HG03025 (cell line): ENCODE results near the gene ARID1B.

Experiments used
- ATAC-seq: cut with Tn5 transposase; IDR thresholded peaks from one replicate; pipeline ENCODE4 v1.9.1; 2021; ENCODE audit warnings: mild to moderate bottlenecking, moderate library complexity; ENCODE audit not compliant: unreplicated experiment, low FRiP score

ARID1B gene

DNA sequence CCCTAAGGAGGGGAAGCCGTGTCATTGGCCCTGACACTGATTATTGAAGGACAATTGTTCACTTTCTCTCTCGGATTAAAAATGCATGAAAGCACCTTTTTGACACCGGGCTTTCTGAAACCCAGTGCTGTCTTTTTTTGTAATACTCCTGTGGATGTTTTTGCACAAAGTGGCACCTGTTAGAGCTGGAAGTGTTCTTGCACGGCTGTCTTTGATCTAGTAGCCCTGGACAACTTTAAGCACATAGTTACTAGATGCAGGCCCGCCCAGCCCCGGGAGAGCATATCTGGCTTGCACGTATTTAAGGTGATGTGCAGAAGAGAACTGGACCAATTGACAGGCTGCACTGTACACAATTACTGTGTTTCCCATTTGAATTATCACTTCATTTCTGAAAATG lies 72.6 kb downstream of the ARID1B start:
- no peak for ATAC-seq

DNA sequence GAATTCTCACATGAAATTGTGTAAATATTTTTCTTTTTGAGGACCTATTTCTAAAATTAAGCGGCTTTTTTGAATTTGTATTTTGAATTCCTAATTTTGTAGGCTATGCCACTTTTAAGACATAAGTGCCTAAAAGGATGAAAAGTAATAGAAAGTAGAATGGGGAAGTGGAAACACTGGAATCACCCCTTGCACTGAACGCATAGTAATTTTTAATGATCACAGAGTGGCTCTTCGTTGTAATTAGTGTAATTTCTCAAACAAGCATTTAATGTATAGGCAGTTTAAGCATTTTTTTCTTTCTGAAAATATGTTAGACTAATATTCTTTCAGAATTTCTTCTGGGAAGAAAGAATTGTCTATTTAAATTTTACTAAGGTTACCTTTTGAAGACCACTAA lies 73.2 kb downstream of the ARID1B start:
- ATAC-seq = no peak

DNA sequence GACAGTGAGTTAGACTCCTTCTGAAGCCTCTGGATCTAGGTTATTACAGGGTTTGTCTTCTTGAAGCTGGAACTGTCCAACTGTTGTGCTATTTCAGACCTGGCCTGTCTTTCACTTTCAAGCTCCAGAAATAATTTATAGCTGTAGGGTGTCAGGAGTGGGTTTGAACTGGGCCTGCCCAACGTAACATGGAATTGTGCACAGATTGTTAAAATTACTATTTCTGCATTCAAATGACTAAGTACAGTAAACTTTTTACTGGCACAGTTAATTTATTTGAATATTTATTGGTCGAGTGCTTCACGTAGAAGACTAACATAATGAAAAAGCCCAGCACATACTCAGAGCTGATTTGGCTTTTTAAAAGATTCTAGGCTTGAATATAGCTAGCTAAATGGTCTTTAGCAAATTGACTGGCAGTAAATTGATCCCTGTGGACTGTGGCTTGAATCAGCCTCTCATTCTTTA lies 74.3 kb downstream of the ARID1B start:
- no peak for ATAC-seq

DNA sequence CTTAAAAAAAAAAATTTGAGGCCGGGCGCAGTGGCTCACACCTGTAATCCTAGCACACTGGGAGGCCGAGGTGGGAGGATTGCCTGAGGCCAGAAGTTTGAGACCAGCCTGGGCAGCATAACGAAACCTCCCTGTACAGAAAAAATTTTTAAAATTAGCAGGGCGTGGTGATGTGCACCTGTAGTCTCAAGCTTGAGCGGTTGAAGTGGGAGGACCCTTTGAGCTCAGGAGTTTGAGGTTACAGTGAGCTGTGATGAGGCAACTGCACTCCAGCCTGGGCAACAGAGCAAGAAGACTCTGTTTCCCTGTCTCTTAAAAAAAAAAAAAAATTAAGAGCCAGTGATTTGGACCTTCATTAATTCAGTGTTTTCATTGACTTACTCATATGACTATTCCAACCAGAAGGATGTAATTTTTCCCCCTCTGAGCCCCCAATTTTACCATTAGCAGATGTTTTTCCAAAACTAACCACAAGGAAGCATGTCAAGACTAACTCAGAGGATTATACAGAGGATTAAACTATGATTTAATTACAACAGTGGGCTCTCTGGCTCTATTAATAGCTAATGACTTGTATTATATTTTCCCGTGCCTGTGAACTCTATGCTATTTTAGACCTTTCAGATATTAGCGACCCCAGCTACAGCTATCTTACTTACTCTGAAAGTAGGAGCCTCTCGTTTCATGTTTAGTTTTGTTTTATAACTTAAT lies 75.1 kb downstream of the ARID1B start:
- ATAC-seq = peak; percentile 67

DNA sequence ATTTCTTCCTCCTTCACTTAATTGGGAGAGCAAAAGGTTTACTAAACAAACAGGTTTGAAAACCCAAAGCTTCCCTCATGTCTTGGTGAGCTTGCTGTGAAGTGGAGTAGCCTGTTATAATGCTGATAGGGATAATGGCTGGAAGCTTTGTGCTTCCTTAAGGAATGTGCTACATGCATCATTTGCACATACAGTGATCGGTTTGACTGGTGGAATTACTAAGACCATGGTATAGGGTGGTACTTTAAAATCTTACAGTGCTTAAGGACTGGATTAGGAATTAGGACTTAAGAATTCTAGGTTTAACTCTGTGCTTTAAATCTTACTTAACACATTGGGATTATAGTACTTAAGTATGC lies 75.7 kb downstream of the ARID1B start:
- ATAC-seq = no peak

DNA sequence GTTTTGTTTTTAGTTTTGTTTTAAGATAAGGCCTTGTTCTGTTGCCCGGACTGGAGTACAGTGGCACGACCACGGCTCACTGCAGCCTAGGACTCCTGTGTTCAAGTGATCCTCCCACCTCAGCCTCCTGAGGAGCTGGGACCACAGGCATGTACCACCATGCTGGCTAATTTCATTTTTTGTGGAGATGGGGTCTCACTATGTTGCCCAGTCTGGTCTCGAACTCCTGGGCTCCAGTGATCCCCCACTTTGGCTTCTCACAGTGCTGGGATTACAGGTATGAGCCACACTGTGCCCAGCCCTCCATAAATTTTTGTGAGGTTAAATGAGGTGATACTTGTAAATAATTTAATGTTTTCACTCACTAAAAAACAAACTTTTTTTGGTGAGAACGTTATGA lies 76.6 kb downstream of the ARID1B start:
- no peak for ATAC-seq

DNA sequence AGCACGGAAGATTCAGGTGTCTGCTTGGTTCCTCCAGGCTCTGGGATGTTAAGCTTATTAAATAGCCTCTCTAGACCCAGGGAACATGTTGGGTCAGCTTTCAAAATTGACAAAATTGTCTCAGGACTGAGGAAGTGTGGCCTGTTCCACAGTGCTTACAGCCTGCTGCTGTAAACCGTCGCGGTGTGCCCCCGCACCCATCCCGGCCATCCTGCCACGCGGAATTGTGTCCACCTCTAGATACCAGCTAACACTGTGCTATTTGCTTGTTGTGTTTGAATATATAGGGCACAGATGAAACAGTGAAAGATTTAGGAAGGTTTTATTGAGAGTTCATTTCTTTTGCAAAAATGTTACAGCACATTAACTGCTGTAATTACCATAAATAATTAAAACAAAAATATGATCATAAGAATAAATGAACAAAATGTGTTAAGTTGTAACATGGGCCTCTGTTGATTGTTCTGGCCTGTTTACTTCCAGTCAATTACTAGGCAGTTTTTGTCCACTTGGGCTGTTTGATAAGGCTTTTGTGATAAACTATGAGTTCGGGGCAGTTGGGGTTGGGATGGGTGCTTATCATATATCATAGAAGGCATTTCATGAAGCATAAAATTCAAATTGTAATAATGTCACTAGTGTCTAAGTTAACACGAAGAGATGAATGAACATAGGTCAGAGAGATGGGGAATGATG lies 77.4 kb downstream of the ARID1B start:
- no peak for ATAC-seq

DNA sequence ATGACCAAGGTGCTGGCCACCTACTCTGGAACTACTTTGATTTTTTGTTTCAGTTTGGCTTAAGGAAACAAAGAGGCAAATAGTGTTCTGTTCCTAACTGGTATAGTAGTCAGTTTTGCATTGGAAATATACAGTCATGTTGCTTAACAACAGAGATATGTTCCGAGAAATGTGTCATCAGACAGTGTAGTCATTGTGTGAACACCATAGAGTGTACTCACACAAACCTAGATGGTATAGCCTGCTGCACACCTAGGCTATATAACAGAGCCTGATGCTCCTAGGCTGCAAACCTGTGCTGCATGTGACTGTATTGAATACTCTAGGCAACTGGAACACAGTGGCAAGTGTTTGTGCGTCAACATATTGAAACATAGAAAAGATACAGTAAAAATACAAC lies 80.4 kb downstream of the ARID1B start:
- no peak for ATAC-seq

DNA sequence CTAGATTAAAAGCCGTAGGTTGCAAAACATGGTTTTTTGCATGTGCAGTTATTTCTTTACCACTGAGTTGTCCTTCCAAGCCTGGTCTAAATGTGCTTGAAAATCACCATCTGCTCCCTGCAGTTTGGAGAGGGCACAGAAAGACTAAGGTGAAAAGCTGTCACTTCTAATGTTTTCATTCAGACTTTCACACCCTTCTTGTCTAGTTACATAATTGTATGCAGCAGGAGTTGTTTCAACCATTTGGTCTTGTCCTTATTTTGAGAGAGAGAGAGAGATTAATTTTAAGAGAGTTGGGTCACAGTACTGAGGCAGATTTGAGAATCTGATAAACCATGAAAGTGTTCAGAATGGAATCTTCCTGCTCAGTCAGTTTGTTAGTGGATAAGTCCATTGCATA lies 82.5 kb downstream of the ARID1B start:
- no peak for ATAC-seq

DNA sequence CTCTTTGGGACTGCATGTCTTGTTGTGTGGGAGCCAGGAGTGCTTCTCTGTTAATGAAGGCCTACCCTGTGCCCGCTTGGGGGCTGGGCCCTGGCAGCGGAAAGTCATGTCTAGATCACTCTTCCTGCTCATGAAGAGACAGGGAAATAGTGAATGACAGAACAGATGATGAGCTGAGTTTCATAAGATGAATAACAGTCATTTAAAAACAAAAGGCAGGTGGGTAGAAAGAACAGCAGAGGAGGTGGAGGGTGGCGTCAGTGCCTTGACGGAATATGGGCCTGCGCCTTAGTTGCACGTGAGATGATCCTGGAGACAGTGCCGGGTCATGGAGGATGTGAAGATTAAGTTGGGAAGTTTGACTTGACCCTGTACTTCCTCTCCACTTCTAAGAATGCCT lies 85.5 kb downstream of the ARID1B start:
- no peak for ATAC-seq

DNA sequence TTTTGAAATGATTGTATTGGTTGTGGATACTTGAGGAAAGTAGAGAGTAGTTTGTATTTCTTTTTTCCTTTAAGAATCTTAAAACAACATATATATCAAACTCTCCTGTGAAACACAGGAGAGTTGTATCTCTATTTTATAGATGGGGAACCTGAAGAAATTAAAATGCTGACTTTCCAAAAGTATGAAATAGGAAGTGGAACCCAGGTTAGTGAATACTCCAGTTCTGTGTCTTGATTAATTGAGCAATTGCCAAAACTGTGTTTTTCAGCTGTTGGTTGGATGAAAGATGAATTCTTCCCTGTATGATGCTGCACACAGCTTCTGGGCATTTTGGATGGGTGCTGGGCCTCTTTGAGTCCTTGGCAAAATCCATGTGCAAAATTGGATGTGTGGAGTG lies 86.3 kb downstream of the ARID1B start:
- no peak for ATAC-seq

DNA sequence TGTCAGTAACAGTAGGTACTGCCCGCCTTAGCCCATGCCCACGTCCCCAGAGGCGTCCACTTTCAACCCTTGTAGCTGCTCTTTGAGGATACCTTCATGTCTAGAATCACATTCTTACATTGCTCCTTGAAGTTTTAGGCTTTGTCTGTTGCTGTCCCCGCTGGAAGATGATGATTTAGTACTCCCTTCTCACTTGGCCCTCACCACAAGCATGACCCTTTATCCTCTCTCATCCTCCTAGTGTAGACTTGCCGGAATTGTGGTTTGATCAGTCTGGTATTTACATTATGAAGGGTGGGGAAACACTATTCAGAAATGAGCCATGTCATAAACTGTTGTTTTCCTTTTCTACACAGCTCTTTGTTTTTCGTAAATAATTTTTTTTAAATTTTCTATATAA lies 87.4 kb downstream of the ARID1B start:
- no peak for ATAC-seq

DNA sequence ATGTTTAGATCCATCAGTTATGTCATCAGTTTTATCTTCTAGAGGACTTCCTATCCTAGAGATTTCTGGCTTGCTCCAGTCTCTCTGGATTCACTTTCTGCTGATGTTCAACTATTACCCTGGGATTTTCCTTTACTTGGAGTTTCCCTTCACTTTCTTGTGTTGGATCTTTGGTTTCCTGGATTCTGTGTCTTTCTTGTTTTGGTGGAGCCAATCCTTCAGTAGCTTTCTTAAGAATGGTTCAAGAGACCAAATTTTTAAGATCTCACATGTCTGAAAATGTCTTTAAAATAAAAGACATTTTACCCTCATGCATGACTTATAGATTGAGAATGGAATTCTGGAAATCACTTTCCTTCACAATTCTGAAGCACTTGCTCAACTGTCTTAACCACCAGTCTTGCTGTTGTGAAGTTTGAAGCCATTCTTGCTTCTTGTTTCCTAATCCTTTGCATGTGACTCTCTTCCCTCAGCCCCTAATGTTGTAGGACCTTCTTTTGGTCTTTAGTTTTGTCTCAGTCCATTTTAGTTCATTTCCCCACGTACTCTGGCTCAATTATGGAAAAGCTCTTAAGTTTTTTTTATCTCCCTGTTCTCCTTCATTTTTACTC lies 87.9 kb downstream of the ARID1B start:
- ATAC-seq = no peak

DNA sequence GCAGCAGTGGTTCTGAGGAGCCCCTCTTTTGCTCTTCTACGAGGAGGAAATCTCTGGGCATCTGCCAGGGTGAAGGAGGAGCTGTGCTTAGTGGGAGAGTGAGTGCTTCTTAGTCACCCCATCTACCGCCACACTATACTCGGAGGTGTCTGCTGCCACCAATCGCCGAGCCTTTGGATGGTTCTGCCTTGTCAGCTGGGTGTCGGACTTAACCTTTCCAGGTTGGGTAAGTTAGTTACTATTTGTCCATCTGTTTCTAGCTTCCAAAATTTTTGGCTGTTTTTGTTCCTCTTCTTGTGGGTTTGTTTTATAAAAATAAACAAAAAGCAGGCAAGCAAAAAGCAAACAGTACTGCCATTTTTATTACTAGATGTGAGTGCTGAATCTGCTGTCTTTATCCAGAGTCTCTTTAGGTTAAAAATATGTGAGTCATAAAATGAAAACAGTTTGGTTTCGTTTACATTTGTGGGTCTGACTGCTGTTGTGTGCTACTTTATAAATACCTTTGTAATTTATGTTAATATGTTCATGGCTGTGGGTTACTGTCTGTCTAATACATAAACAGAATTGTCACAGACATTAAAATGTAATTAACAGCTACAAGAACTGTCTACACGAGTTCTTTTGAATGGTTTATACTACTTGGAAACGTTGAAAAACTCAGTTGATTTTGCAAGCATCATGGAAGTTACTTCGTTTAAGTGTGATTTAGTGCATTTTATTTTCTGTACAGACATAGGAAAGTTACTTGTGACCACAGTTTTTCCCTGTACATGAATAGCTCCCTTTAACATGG lies 89.2 kb downstream of the ARID1B start:
- no peak for ATAC-seq

DNA sequence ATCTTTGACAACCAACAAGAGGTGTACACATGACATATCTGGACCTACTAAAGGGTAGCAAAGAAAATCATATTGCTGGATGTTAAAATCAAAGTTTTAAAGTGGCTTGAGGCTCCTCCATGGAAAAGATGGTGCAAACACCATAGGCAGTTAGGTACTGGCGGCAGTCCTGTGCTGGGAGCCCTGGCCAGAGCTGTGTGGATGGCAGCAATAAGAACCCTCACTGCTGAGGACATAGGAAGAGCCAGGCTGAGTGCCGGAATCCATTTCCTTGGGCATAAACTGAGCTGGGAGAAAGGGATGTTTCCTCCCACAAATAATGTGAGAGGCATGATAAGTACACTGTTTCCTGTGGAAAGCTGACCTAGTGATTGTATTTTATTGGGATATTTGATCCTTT lies 89.9 kb downstream of the ARID1B start:
- ATAC-seq = no peak

DNA sequence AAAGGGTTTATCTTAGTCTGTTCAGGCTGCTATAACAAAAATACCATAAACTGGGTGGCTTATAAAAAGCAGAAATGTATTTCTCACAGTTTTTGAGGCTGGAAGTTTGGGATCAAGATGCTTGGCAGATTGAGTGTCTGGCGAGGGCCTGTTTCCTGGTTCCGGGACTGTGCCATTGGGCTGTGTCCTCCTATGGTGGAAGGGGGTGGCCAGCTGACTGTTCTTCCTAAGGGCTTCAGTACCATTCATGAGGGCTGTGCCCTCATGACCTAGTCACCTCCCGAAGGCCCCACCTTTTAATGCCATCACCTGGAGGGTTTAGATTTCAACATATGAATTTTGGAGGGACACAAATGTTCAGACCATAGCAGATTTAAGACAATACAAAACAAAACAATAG lies 91.2 kb downstream of the ARID1B start:
- no peak for ATAC-seq

DNA sequence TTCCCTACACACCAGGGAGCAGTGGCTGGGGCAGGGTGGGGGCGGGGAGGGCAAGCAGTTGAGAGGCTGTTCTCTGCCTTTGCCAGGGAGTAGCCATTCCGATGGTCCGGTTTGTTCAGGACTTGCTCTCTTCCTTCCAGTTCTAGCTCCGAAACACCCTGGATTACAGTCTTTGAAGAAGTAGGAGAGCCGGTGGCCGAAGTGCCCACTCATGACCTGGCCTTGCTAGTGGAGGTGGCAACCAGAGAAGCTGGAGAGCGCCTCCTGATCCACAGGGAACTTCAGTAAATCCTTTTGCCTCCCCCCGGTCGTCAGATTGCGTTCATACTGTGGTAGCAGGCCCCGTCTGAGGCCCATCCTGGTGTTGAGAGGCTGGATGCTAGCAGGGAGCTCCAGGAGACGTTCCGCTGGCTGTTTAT lies 92.8 kb downstream of the ARID1B start:
- ATAC-seq = no peak

DNA sequence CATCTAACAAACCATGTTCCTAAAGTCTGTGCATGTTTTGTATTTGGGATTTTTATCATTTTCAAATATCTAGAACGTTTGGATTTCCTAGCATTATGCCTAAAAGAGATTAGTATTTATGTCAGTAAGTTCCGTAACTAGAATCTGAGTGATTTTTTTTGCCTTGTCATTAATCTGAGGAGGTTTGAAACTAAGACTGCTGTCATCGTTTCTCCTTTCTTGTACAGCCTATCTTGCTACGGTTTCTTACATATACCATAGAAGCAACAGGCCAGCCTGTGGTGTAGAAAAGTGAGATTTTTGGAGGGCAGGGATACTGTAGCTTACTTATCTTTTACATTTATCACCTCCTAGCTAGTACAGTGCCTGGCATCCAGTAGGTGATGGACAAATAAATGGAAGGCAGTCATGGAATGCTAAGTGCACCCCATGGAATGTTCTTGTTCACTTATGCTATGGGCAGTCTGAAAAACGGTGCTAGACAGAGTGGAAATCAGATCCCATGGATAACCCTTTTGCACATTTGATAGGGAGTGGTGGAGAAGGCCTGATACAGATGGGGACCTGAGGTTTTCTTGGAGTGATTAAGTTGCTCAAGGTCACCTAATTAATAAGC lies 93.9 kb downstream of the ARID1B start:
- ATAC-seq = no peak

DNA sequence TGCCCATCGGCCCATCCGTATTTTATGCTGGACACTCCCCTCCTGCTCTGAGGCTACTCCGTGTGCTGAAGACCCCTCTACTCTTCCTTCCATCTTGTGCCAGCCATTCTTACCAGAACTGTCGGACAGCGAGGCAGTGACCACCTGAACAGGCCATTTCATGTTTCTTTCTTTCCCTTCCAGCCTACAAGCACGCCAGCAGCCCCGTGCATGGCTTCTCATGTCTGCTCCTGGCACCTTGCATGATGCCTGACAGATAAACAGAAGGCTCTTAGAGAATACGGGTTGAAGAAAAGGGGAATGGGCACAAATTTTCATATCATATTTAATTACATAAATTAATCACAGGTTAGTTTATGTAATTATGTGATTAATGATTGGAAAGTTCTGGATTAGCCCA lies 95.7 kb downstream of the ARID1B start:
- no peak for ATAC-seq

DNA sequence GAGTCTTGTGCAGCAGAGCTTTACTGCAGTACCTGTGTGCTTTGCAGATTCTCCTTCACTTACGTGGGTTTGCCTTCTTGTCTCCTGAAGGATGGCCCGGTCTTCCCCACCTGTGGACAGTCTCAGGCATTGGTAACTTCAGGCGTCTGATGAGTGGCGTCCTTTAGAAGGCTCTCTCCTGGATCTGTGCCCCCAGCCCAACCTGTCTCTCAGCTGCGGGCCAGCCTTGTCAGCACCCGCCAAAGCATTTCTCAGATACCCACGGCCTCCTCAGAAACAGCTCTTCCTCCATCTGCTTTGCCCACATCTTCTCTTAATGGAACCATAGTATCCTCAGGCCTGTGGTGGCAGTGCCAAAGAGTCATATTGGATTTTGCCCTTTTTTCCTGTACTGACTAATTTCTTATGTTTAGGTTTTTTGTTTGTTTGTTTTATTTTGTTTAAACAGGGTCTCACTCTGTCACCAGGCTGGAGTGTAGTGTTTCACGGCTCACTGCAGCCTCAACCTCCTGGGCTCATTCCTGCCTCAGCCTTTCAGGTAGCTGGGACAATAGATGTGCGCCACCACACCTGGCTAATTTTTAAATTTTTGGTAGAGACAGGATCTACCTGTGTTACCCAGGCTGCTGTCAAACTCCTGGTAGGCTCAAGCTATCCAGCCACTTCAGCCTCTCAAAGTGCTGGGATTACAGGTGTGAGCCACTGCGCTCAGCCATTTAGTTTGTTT lies 96.6 kb downstream of the ARID1B start:
- ATAC-seq = no peak
